GM12878 (cell line): ENCODE results near the gene MCM3AP. TPM values are rescaled to one million over a fixed set of nuclear protein-coding genes. Genes with fewer than 3 reads are reported as not detected.

Source experiments
- ATAC-seq: fragments of 200-7000 bp; cut with Tn5 transposase; 3 replicates; pipeline ENCODE4 v1.9.1; 2020; ENCODE audit warnings: mild to moderate bottlenecking, moderate library complexity
- BruUV-seq: library from RNA; stranded (reverse); fragments of 400-500 nt; replicated peaks from 2 replicates; lab custom pipeline; 2021; lab: Mats Ljungman, UMichigan
- CTCF ChIA-PET: fragments of 300-600 bp; sonication (Branson Sonifier 250); formaldehyde crosslinking; extraction: SDS; loops from one replicate; lab custom pipeline; 2021; ENCODE audit warnings: inconsistent platforms; lab: Yijun Ruan, JAX
- POLR2A ChIA-PET: fragments of 350-600 bp; formaldehyde crosslinking; extraction: SDS; loops from one replicate; lab custom pipeline; 2021; ENCODE audit warnings: inconsistent platforms; lab: Charles Lee
- RAD21 ChIA-PET: fragments of 300-600 bp; sonication (Branson Sonifier 250); formaldehyde crosslinking; loops from one replicate; lab custom pipeline; 2023; ENCODE audit warnings: antibody characterized with exemption; ENCODE audit not compliant: unreplicated experiment; lab: Charles Lee
- SMC1A ChIA-PET: fragments of 300-600 bp; sonication (Branson Sonifier 250); formaldehyde crosslinking; loops from one replicate; lab custom pipeline; 2023; ENCODE audit not compliant: unreplicated experiment, uncharacterized antibody; lab: Charles Lee
- DNase-seq: peaks from one replicate; pipeline ENCODE4 v3.0.0-alpha.2; 2011; ENCODE audit warnings: low read depth, low spot score
- FAIRE-seq: peaks from 3 replicates; lab custom pipeline; 2011; peaks lifted over from hg19 to GRCh38; lab: Jason Lieb, UNC
- H2AFZ ChIP-seq: 2 replicates; pipeline ENCODE4 v1.6.0; 2011; ENCODE audit warnings: low read depth, low read length, control low read depth; ENCODE audit not compliant: control insufficient read depth
- H3K27ac ChIP-seq: 2 replicates; pipeline ENCODE4 v1.5.1; 2011; ENCODE audit warnings: control low read depth; ENCODE audit not compliant: control insufficient read depth, insufficient read depth
- H3K27me3 ChIP-seq, 2 experiments: replicated peaks in 1 of 2; 2 replicates each; pipeline versions ENCODE4 v1.6.0 to v1.6.1; 2011; ENCODE audit warnings: low read length in 1 of 2; ENCODE audit not compliant: control insufficient read depth in 2 of 2, insufficient read depth in 2 of 2
- H3K36me3 ChIP-seq, 2 experiments: 2 replicates each; pipeline ENCODE4 v1.5.1; 2011; ENCODE audit warnings: low read length in 1 of 2; ENCODE audit not compliant: control insufficient read depth in 2 of 2, insufficient read depth in 2 of 2
- H3K4me1 ChIP-seq: 2 replicates; pipeline ENCODE4 v1.6.1; 2011; ENCODE audit warnings: mild to moderate bottlenecking, low read length, moderate library complexity, mixed read lengths; ENCODE audit not compliant: control insufficient read depth, insufficient read depth
- H3K4me2 ChIP-seq: 2 replicates; pipeline ENCODE4 v1.6.0; 2011; ENCODE audit warnings: control low read depth; ENCODE audit not compliant: control insufficient read depth, insufficient read depth
- H3K4me3 ChIP-seq: fragments of 200-600 bp; sonication (generic); 2 replicates; pipeline ENCODE4 v1.5.1; 2016
- H3K79me2 ChIP-seq: 2 replicates; pipeline ENCODE4 v1.6.0; 2011; ENCODE audit warnings: low read length; ENCODE audit not compliant: control insufficient read depth, insufficient read depth
- H3K9ac ChIP-seq: 2 replicates; pipeline ENCODE4 v1.8.0; 2011; ENCODE audit warnings: low read length, control low read depth, mixed read lengths; ENCODE audit not compliant: control insufficient read depth, insufficient read depth
- H3K9me3 ChIP-seq: replicated peaks from 3 replicates; pipeline ENCODE4 v1.5.1; 2011; ENCODE audit warnings: mild to moderate bottlenecking, low read length; ENCODE audit not compliant: control insufficient read depth, insufficient read depth
- H4K20me1 ChIP-seq: 2 replicates; pipeline ENCODE4 v1.6.0; 2011; ENCODE audit not compliant: control insufficient read depth, insufficient read depth
- ASH2L ChIP-seq: fragments of 300-600, 200-600 bp; sonication (generic); IDR thresholded peaks from 2 replicates; pipeline ENCODE4 v1.6.1; 2017; ENCODE audit warnings: low read depth, mild to moderate bottlenecking, borderline replicate concordance
- CBX3 ChIP-seq: fragments of 200-600 bp; sonication (generic); IDR thresholded peaks from 2 replicates; pipeline ENCODE4 v1.6.1; 2016; ENCODE audit warnings: low read depth, borderline replicate concordance
- CHD4 ChIP-seq: fragments of 200-600 bp; sonication (generic); IDR thresholded peaks from 2 replicates; pipeline ENCODE4 v1.6.1; 2016; ENCODE audit warnings: mild to moderate bottlenecking
- CREM ChIP-seq: IDR thresholded peaks from 2 replicates; pipeline ENCODE4 v1.6.1; 2014; ENCODE audit warnings: antibody characterized with exemption, low read depth
- CUX1 ChIP-seq: IDR thresholded peaks from 2 replicates; pipeline ENCODE4 v1.6.1; 2012; ENCODE audit warnings: improper control_type of control experiment, low read depth, low read length; ENCODE audit not compliant: insufficient replicate concordance
- DPF2 ChIP-seq: fragments of 450-650 bp; IDR thresholded peaks from 2 replicates; pipeline ENCODE4 v1.6.1; 2017; ENCODE audit warnings: mild to moderate bottlenecking
- FOS ChIP-seq: IDR thresholded peaks from 3 replicates; pipeline ENCODE4 v1.6.1; 2011; ENCODE audit warnings: borderline replicate concordance; ENCODE audit not compliant: insufficient read length; ENCODE audit errors: extremely low read depth
- MYC ChIP-seq: IDR thresholded peaks from 2 replicates; pipeline ENCODE4 v1.6.1; 2011; ENCODE audit warnings: mild to moderate bottlenecking, low read length, moderate library complexity, inconsistent platforms; ENCODE audit not compliant: insufficient read depth, insufficient replicate concordance, insufficient read length, severe bottlenecking
- NFIC ChIP-seq: IDR thresholded peaks from 2 replicates; pipeline ENCODE4 v1.6.1; 2012; ENCODE audit warnings: low read depth, mild to moderate bottlenecking, inconsistent platforms, low read length, moderate library complexity
- PAX5 ChIP-seq: IDR thresholded peaks from 2 replicates; pipeline ENCODE4 v1.6.1; 2011; ENCODE audit warnings: low read depth, low read length, borderline replicate concordance
- POU2F2 ChIP-seq: IDR thresholded peaks from 3 replicates; pipeline ENCODE4 v1.6.1; 2011; ENCODE audit warnings: low read depth, mild to moderate bottlenecking, low read length, borderline replicate concordance
- SMAD1 ChIP-seq: fragments of 450-650 bp; IDR thresholded peaks from 2 replicates; pipeline ENCODE4 v1.6.1; 2018; ENCODE audit warnings: mild to moderate bottlenecking, low read depth; ENCODE audit not compliant: partially characterized antibody
- SPI1 ChIP-seq: IDR thresholded peaks from 2 replicates; pipeline ENCODE4 v1.6.1; 2011; ENCODE audit warnings: low read depth, mild to moderate bottlenecking, low read length, moderate library complexity, borderline replicate concordance; ENCODE audit not compliant: insufficient read depth
- SRF ChIP-seq, 2 experiments: IDR thresholded peaks; 2 replicates each; pipeline ENCODE4 v1.6.1; 2011; ENCODE audit warnings: low read depth in 2 of 2, low read length in 2 of 2, mild to moderate bottlenecking in 1 of 2, moderate library complexity in 1 of 2
- TCF3 ChIP-seq: IDR thresholded peaks from 2 replicates; pipeline ENCODE4 v1.6.1; 2012; ENCODE audit warnings: low read depth, mild to moderate bottlenecking, low read length, borderline replicate concordance; ENCODE audit not compliant: insufficient read depth
- ZNF217 ChIP-seq: fragments of 450-650 bp; IDR thresholded peaks from 2 replicates; pipeline ENCODE4 v1.6.1; 2017; ENCODE audit warnings: antibody characterized with exemption, mild to moderate bottlenecking
- WGBS: methylation state at CpG from one replicate; pipeline ENCODE4 v1.1.6; 2016; ENCODE audit warnings: low lambda C conversion rate; ENCODE audit not compliant: insufficient replicate concordance, insufficient coverage; ENCODE audit errors: missing lambda C conversion rate; 5-methylcytosine and 5-hydroxymethylcytosine counted together
- in situ Hi-C: fragments of 300-500 bp; cut with MboI; formaldehyde crosslinking; loops from 9 replicates; pipeline ENCODE4 v1.14.3; 2018; ENCODE audit warnings: mixed read lengths
- intact Hi-C: fragments of 100-400 bp; cut with micrococcal nuclease; formaldehyde crosslinking; loops from one replicate; pipeline ENCODE4 v1.14.2; 2022; ENCODE audit not compliant: unreplicated experiment
- polyA plus RNA-seq, 11 experiments: library from polyadenylated mRNA; depleted of rRNA in 4 of 11; unstranded in 6 of 11; stranded (reverse) in 5 of 11; fragments of >200 nt; fragmentation: Nextera tagmentation in 4 of 11; fragmentation: Illumina TruSeq in 1 of 11; extraction: Ambion mirVana in 4 of 11; extraction: Trizol in 1 of 11; gene quantifications; 1 replicate in 1 of 11; 2 replicates in 10 of 11; pipeline versions ENCODE4 v1.2.1 to v1.2.3, GENCODE V29; 2011 to 2016; ENCODE audit warnings: inconsistent platforms in 2 of 11, missing spikeins in 2 of 11, low read depth in 1 of 11
- total RNA-seq, 4 experiments: library from RNA; depleted of rRNA in 3 of 4; stranded (reverse); fragments of >200 nt in 3 of 4; fragmentation: Illumina TruSeq in 1 of 4; extraction: Trizol in 1 of 4; gene quantifications; 2 replicates each; pipeline versions ENCODE4 v1.2.1 to v1.2.3, GENCODE V29; 2013 to 2021
- TF ChIP-seq, protein P1 (sequence below): IDR thresholded peaks from 2 replicates; pipeline ENCODE4 v1.6.1; 2012; ENCODE audit warnings: low read depth, low read length, improper control_type of control experiment

MCM3AP gene
- total and polyA plus RNA-seq, 10 of the 15 experiments (the other 5 are each of a cell fraction or from before 2014, with no cell fraction given) = 6.1 to 95.7 (median 47.0) TPM

GRCh38 chr21:46248827-46249226, 36.6 kb downstream of the MCM3AP start (continued):
- TF ChIP-seq CUX1 (no peak), ZNF217 (no peak), FOS (no peak), SRF (IDR thresholded peaks at IDR 0.05; ENCODE audit: low read depth in 2 of 2, low read length in 2 of 2) (no peak), MYC (no peak), POU2F2 (no peak)

- no peak overlapping the region for H3K4me2 ChIP-seq
- no peak for FAIRE-seq
- H3K36me3 ChIP-seq = peaks cover 28 to 67% of the 10 kb centered on the region in 2 experiments
- no peak for DNase-seq
- H3K27ac ChIP-seq = no peak overlapping the region
- H3K27me3 ChIP-seq = no peaks in the 10 kb centered on the region; a peak in 1 of 4 replicates
- H3K4me3 ChIP-seq = no peak overlapping the region
- no peak for ATAC-seq
- no peaks in the 10 kb centered on the region; the same call in 2 of the 3 replicates for H3K9me3 ChIP-seq
- H3K79me2 ChIP-seq = no peaks in the 10 kb centered on the region
- H4K20me1 ChIP-seq = no peaks in the 10 kb centered on the region
- ChIA-PET POLR2A (no interaction called here), CTCF (no interaction called here), RAD21 (no interaction called here), SMC1A (interaction anchor here (1.8 kb wide), 1 partner anchor 12 kb away, joined by 4 read pairs; no protein-coding TSS in a partner anchor)
- in situ Hi-C loops = no loop called here
- intact Hi-C loops = no loop called here
- H3K4me1 ChIP-seq = peaks cover 7% of the 10 kb centered on the region
- H3K9ac ChIP-seq = no peak overlapping the region
- no TSS peak for BruUV-seq
- WGBS = 88% methylated on average over 1 of the region's 1 CpG
- H2AFZ ChIP-seq = no peak overlapping the region
- no peak for TF ChIP-seq SPI1
- no peak for TF ChIP-seq SMAD1
- no peak for TF ChIP-seq ASH2L
- no peak for TF ChIP-seq TCF3
- TF ChIP-seq CBX3 = no peak
- no peak for TF ChIP-seq CREM
- no peak for TF ChIP-seq CHD4
- TF ChIP-seq, protein P1, sequence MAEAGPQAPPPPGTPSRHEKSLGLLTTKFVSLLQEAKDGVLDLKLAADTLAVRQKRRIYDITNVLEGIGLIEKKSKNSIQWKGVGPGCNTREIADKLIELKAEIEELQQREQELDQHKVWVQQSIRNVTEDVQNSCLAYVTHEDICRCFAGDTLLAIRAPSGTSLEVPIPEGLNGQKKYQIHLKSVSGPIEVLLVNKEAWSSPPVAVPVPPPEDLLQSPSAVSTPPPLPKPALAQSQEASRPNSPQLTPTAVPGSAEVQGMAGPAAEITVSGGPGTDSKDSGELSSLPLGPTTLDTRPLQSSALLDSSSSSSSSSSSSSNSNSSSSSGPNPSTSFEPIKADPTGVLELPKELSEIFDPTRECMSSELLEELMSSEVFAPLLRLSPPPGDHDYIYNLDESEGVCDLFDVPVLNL = no peak
- TF ChIP-seq NFIC = no peak
- no peak for TF ChIP-seq PAX5
- TF ChIP-seq DPF2 = no peak
These were observed 37.0 kb downstream of the MCM3AP start for GRCh38 chr21:46248422-46248782.
